Keratinocyte (primary cell): Measurements from ENCODE around the gene GEN1. TPM values are rescaled to one million over a fixed set of nuclear protein-coding genes. Genes with fewer than 3 reads are reported as not detected.

Source experiments
- DNase-seq: peaks from one replicate; pipeline ENCODE4 v3.0.0-alpha.2; 2011; ENCODE audit warnings: low read depth, missing footprints, low spot score
- FAIRE-seq: peaks from 2 replicates; lab custom pipeline; 2011; peaks lifted over from hg19 to GRCh38; lab: Jason Lieb, UNC
- H2AFZ ChIP-seq: 2 replicates; pipeline ENCODE4 v1.6.0; 2012; ENCODE audit warnings: low read length, control low read depth, inconsistent platforms; ENCODE audit not compliant: control insufficient read depth
- H3K27ac ChIP-seq: 2 replicates; pipeline ENCODE4 v1.5.1; 2011; ENCODE audit warnings: low read length; ENCODE audit not compliant: control insufficient read depth, insufficient read depth
- H3K27me3 ChIP-seq: 3 replicates; pipeline ENCODE4 v1.6.0; 2011; ENCODE audit warnings: low read length; ENCODE audit not compliant: control insufficient read depth, insufficient read depth; ENCODE audit errors: extremely low read depth
- H3K36me3 ChIP-seq, 2 experiments: 2 replicates in 1 of 2; 3 replicates in 1 of 2; pipeline ENCODE4 v1.5.1; 2011; ENCODE audit warnings: low read length in 2 of 2, mild to moderate bottlenecking in 1 of 2; ENCODE audit not compliant: control insufficient read depth in 2 of 2, insufficient read depth in 2 of 2; ENCODE audit errors: extremely low read depth in 1 of 2
- H3K4me1 ChIP-seq: 3 replicates; pipeline ENCODE4 v1.5.1; 2011; ENCODE audit warnings: low read length; ENCODE audit not compliant: control insufficient read depth, insufficient read depth; ENCODE audit errors: extremely low read depth
- H3K4me2 ChIP-seq: 3 replicates; pipeline ENCODE4 v1.6.0; 2011; ENCODE audit warnings: low read depth, low read length; ENCODE audit not compliant: control insufficient read depth, insufficient read depth; ENCODE audit errors: extremely low read depth
- H3K4me3 ChIP-seq, 3 experiments: fragments of 200-600 bp in 1 of 3; sonication (generic) in 1 of 3; 2 replicates in 2 of 3; 3 replicates in 1 of 3; pipeline ENCODE4 v1.5.1; 2011 to 2016; ENCODE audit warnings: low read length in 3 of 3, mild to moderate bottlenecking in 3 of 3, control low read depth in 2 of 3, inconsistent platforms in 1 of 3, low read depth in 1 of 3, mixed read lengths in 1 of 3, mixed run types in 1 of 3, moderate library complexity in 1 of 3; ENCODE audit not compliant: control insufficient read depth in 2 of 3, insufficient read depth in 2 of 3; ENCODE audit errors: extremely low read depth in 1 of 3
- H3K79me2 ChIP-seq: 2 replicates; pipeline ENCODE4 v1.6.0; 2012; ENCODE audit warnings: low read length; ENCODE audit not compliant: control insufficient read depth, insufficient read depth
- H3K9ac ChIP-seq: 3 replicates; pipeline ENCODE4 v1.6.0; 2011; ENCODE audit warnings: low read length; ENCODE audit not compliant: control insufficient read depth, insufficient read depth; ENCODE audit errors: extremely low read depth
- H3K9me1 ChIP-seq: 3 replicates; pipeline ENCODE4 v1.6.0; 2011; ENCODE audit warnings: low read length; ENCODE audit not compliant: control insufficient read depth, insufficient read depth; ENCODE audit errors: extremely low read depth
- H3K9me3 ChIP-seq: 2 replicates; pipeline ENCODE4 v1.5.1; 2012; ENCODE audit warnings: low read depth, low read length; ENCODE audit not compliant: control insufficient read depth
- H4K20me1 ChIP-seq: 3 replicates; pipeline ENCODE4 v1.6.0; 2011; ENCODE audit warnings: low read length; ENCODE audit not compliant: control insufficient read depth, insufficient read depth; ENCODE audit errors: extremely low read depth
- EZH2 ChIP-seq: IDR thresholded peaks from one replicate; pipeline ENCODE4 v1.6.1; 2012; ENCODE audit warnings: inconsistent platforms, mild to moderate bottlenecking, low read length, moderate library complexity
- dilution Hi-C: fragments of 300-500 bp; cut with MboI; formaldehyde crosslinking; loops from one replicate; pipeline ENCODE4 v1.7.0; 2020; ENCODE audit warnings: low sequenced_read_pairs; ENCODE audit not compliant: extremely low pct_ligation_motif_present
- polyA plus RNA-seq, 5 experiments: library from polyadenylated mRNA; depleted of rRNA in 3 of 5; stranded (reverse) in 3 of 5; stranded (forward) in 1 of 5; unstranded in 1 of 5; fragments of >200 nt; gene quantifications; 1 replicate in 1 of 5; 2 replicates in 3 of 5; 3 replicates in 1 of 5; pipeline versions ENCODE4 v1.2.1 to v1.2.3, GENCODE V29; 2011 to 2012; ENCODE audit warnings: missing spikeins in 2 of 5, low read depth in 1 of 5, low replicate concordance in 1 of 5
- TF ChIP-seq, protein P1 (sequence below), 3 experiments: IDR thresholded peaks in 1 of 3; conservative IDR thresholded peaks in 1 of 3; optimal IDR thresholded peaks in 1 of 3; 2 replicates in 2 of 3; 3 replicates in 1 of 3; pipeline versions ENCODE3 to v1.5.1; 2011; ENCODE audit warnings: low read length in 3 of 3, mild to moderate bottlenecking in 3 of 3, moderate library complexity in 2 of 3, control low read depth in 1 of 3, inconsistent platforms in 1 of 3; ENCODE audit not compliant: insufficient read depth in 2 of 3; ENCODE audit errors: extremely low read depth in 1 of 3

GEN1 gene
- polyA plus RNA-seq, 1 donor (not counting 4 experiments of a cell fraction or from before 2014, with no cell fraction given): 17.2 TPM

DNA sequence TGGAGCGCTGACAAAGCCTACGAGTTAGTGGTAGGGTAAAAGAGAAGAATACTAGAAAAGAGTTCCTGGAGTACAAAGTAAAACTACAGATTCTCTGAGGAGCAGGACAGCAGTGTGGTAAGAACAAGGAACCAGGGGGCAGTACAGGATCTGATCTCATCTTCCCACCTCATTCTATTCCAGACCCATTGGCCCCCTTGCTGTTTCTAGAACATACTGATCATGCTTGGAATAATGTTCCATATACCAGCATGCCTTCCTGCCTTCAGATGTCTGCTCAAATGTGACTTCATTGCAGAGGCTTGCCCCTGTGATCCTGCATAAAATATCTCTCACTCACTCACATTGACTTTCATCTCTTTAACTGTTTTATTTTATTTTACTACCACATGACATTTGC lies 81.6 kb downstream of the GEN1 start:
- no peaks in the 10 kb centered on the region for H3K36me3 ChIP-seq
- H2AFZ ChIP-seq: no peak overlapping the region
- no peaks in the 10 kb centered on the region for H3K9me3 ChIP-seq
- no peak overlapping the region for H3K4me2 ChIP-seq
- H3K9ac ChIP-seq: no peak overlapping the region
- H3K79me2 ChIP-seq: no peaks in the 10 kb centered on the region
- H4K20me1 ChIP-seq: no peaks in the 10 kb centered on the region
- peaks cover 5% of the 10 kb centered on the region for H3K4me1 ChIP-seq
- no peaks in the 10 kb centered on the region for H3K27me3 ChIP-seq
- no peaks in the 10 kb centered on the region for H3K9me1 ChIP-seq
- FAIRE-seq (no peak), DNase-seq (no peak)
- TF ChIP-seq EZH2: no peak
- TF ChIP-seq, protein P1, sequence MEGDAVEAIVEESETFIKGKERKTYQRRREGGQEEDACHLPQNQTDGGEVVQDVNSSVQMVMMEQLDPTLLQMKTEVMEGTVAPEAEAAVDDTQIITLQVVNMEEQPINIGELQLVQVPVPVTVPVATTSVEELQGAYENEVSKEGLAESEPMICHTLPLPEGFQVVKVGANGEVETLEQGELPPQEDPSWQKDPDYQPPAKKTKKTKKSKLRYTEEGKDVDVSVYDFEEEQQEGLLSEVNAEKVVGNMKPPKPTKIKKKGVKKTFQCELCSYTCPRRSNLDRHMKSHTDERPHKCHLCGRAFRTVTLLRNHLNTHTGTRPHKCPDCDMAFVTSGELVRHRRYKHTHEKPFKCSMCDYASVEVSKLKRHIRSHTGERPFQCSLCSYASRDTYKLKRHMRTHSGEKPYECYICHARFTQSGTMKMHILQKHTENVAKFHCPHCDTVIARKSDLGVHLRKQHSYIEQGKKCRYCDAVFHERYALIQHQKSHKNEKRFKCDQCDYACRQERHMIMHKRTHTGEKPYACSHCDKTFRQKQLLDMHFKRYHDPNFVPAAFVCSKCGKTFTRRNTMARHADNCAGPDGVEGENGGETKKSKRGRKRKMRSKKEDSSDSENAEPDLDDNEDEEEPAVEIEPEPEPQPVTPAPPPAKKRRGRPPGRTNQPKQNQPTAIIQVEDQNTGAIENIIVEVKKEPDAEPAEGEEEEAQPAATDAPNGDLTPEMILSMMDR (optimal IDR thresholded peaks at IDR 0.05 in 1 of 3, IDR thresholded peaks at IDR 0.05 in 1 of 3, conservative IDR thresholded peaks at IDR 0.05 in 1 of 3; ENCODE audit: extremely low read depth in 1 of 3, insufficient read depth in 2 of 3, low read length in 3 of 3): no peak
- H3K4me3 ChIP-seq: no peak overlapping the region
- no peak overlapping the region for H3K27ac ChIP-seq
- dilution Hi-C loops: no loop called here

Other genes starting within 250 kb of the GEN1 start
- gene RAD51AP2, start 235.7 kb upstream of the GEN1 start, polyA plus RNA-seq: 0.01 to 0.12 TPM (median 0.12 TPM) in 3 replicates
- 18.4 to 41.1 TPM (median 32.1 TPM) in 3 replicates for gene VSNL1, start 213.4 kb upstream of the GEN1 start, polyA plus RNA-seq
- gene SMC6, start 328 bp upstream of the GEN1 start, polyA plus RNA-seq: 12.3 to 24.4 TPM (median 14.5 TPM) in 3 replicates
- 0.22 TPM in 1 of 3 replicates, not detected in the others for gene MSGN1, start 62.3 kb downstream of the GEN1 start, polyA plus RNA-seq
- 5.6 to 7.3 TPM (median 7.2 TPM) in 3 replicates for gene KCNS3, start 124.5 kb downstream of the GEN1 start, polyA plus RNA-seq